Cortex of kidney (tissue), 1 donor: ENCODE results near the gene GP1BA.

Source experiments
- DNase-seq: peaks from one replicate; lab custom pipeline; 2025; lab: John Stamatoyannopoulos, UW

Gene GP1BA

GRCh38 chr17:4931963-4932362, at the start of gene GP1BA:
TSS of gene GP1BA (plus strand) at chr17:4932277. CDS start at chr17:4932605, 328 bp downstream.
- DNase-seq: no peak

GRCh38 chr17:4884489-4884888, 47.6 kb upstream of the GP1BA start:
- no peak for DNase-seq

- DNase-seq: no peak
Observed at GRCh38 chr17:4886830-4887229, 45.2 kb upstream of the GP1BA start.

GRCh38 chr17:4887581-4887980, 44.5 kb upstream of the GP1BA start:
- no peak for DNase-seq

- no peak for DNase-seq
Observed at GRCh38 chr17:4891411-4892410, 40.4 kb upstream of the GP1BA start.

- no peak for DNase-seq
Observed at GRCh38 chr17:4892499-4893221, 39.4 kb upstream of the GP1BA start.

- no peak for DNase-seq
Observed at GRCh38 chr17:4893272-4893671, 38.8 kb upstream of the GP1BA start.

- no peak for DNase-seq
Observed at GRCh38 chr17:4893721-4894560, 38.1 kb upstream of the GP1BA start.

- DNase-seq: no peak
Observed at GRCh38 chr17:4895121-4895520, 37.0 kb upstream of the GP1BA start.

- DNase-seq: no peak
Observed at GRCh38 chr17:4895657-4896331, 36.3 kb upstream of the GP1BA start.

- DNase-seq: no peak
Observed at GRCh38 chr17:4896332-4897197, 35.5 kb upstream of the GP1BA start.

GRCh38 chr17:4897198-4897687, 34.8 kb upstream of the GP1BA start:
- no peak for DNase-seq

- no peak for DNase-seq
Observed at GRCh38 chr17:4897785-4898184, 34.3 kb upstream of the GP1BA start.

- no peak for DNase-seq
Observed at GRCh38 chr17:4898351-4898750, 33.7 kb upstream of the GP1BA start.

GRCh38 chr17:4898927-4899326, 33.1 kb upstream of the GP1BA start:
- no peak for DNase-seq

GRCh38 chr17:4899341-4900230, 32.5 kb upstream of the GP1BA start, which contains the start of gene C17orf107:
TSS of gene C17orf107 (plus strand) at chr17:4899536. CDS start at chr17:4899763, 227 bp downstream.
- no peak for DNase-seq

- no peak for DNase-seq
Observed at GRCh38 chr17:4900231-4901107, 31.6 kb upstream of the GP1BA start.

- no peak for DNase-seq
Observed at GRCh38 chr17:4901108-4901647, 30.9 kb upstream of the GP1BA start.
